ENCODE data around the gene INPP5A. TPM values are rescaled to one million over a fixed set of nuclear protein-coding genes. Genes with fewer than 3 reads are reported as not detected.
"Not testable (repeated sequence)": the region's sequence is repeated elsewhere in the genome, so short reads cannot be mapped to it uniquely, and the experiment has no call there.

INPP5A gene
- total RNA-seq, 1 experiment from 2014 or later = 25.5 TPM

- DNase-seq (ENCODE audit: low read depth) = no peak
Observed at GRCh38 chr10:132595021-132595420, 57.4 kb downstream of the INPP5A start.

DNA sequence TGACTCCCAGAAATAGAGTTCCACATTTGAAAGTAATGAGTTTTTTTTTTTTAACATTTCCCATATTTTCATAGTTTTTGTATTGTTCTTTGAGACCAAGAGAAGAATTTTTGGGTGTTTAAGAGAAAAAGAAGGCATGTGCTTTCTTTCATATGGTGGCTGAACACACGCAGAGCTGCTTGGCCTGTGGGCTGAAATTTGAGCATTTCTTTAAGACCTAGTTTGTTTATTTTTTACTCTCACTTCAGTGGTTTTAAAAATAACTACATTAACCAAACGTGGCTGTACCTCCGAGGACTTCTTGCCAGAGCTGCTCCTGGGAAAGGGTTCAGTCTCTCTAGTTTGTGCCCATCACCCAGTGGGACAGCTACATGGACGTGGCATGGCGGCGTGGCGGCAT, 58.3 kb downstream of the INPP5A start:
- DNase-seq (ENCODE audit: low read depth) = peak; percentile 6

- no peak for DNase-seq (ENCODE audit: low read depth)
Observed at GRCh38 chr10:132596742-132597279, 59.2 kb downstream of the INPP5A start.

- DNase-seq (ENCODE audit: low read depth) = no peak
Observed at GRCh38 chr10:132597654-132598053, 60.1 kb downstream of the INPP5A start.

GRCh38 chr10:132599023-132599618, 61.5 kb downstream of the INPP5A start:
- not testable (repeated sequence) for DNase-seq (ENCODE audit: low read depth)

DNA sequence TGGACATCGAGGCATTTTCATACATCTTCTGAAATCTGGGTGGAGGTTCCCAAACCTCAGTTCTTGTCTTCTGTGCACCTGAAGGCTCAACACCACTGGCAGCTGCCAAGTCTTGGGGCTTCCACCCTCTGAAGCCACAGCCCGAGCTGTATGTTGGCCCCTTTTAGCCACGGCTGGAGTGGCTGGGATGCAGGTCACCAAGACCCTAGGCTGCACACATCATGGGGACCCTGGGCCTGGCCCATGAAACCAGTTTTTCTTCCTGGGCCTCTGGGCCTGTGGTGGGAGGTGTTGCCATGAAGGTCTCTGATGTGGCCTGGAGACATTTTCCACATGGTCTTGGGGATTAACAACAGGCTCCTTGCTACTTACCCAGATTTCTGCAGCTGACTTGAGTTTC, 62.1 kb downstream of the INPP5A start:
- DNase-seq (ENCODE audit: low read depth) = no peak

- no peak for DNase-seq (ENCODE audit: low read depth)
Observed at GRCh38 chr10:132600416-132600815, 62.8 kb downstream of the INPP5A start.

- DNase-seq (ENCODE audit: low read depth) = no peak
Observed at GRCh38 chr10:132601567-132601966, 64.0 kb downstream of the INPP5A start.

DNA sequence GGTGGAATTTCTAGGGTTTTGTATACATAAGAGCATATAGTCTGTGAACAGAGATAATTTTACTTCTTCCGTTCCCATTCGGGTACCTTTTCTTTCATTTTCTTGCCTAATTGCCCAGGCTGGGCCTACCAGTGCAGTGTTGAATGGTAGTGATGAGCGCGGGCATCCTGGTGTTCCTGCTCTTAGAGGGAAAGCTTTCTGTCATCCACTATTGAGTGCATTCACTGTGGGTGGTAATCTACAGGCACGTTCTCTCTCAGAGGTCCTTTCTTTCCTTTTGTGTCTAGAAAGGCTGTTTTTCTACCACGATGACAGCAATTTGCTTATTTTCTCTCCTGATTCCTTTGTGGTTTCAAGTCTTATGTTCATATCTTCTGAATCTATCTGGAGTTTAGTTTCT, 65.0 kb downstream of the INPP5A start:
- no peak for DNase-seq (ENCODE audit: low read depth)

GRCh38 chr10:132603851-132604533, 66.4 kb downstream of the INPP5A start:
- DNase-seq (ENCODE audit: low read depth) = no peak

DNA sequence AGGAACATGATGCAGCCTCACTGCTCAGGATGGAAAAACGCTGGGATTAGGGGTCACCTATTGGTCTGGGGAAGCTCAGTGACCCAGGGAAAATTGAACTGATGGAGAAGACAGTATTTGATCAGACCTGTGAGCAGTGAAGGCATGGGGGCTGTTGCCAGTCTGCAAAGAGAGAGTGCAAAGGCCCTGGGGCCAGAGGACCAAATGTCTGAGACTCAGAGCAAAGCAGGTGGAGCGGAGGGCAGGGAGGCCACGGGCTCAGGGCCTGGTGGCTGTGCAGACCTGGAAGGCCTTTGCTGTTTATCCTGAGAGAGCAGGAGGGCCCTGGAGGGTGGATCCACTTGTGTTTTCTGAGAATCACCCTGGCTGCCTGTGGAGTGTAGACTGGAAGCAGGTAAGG, 67.1 kb downstream of the INPP5A start:
- no peak for DNase-seq (ENCODE audit: low read depth)

- no peak for DNase-seq (ENCODE audit: low read depth)
Observed at GRCh38 chr10:132605390-132605789, 67.8 kb downstream of the INPP5A start.

GRCh38 chr10:132606031-132606491, 68.5 kb downstream of the INPP5A start:
- no peak for DNase-seq (ENCODE audit: low read depth)

DNA sequence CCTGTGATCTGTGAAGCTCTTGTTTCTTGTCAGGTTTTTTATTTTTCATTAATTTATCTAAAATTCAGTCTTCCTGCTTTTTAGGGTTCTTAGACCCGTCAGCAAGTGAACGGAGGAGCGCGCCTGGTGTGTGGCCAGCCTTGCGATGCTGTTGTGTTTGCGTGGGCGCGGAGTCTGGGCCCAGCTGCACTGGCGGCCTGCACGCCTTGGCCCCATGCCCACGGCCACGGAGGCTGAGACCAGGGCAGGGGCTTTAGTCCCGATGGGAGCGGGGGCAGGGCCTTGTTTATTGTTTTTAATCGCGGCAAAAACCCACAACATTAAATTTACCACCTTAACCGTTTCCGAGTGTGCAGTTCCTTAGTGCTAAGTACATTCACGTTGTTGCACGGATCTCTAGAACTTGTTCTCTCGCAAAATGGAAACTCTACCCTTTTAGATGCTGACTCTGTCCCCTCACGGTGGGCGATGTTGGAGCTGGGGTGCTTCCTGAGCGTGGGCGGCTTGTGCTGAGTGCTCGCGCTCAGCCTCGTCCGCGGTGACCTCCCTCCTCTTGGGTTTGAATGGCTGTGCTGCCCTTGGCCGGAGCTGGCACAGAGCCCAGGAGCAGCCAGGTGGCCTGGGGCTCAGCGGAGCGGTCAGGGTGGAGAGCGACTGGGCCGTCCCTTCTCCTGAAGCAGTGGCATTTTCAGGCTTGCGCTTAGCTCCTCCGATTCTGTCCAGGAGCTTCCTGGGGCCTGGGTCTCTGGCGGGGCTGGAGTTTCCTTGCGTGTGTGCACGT, 69.1 kb downstream of the INPP5A start:
- no peak for DNase-seq (ENCODE audit: low read depth)

DNA sequence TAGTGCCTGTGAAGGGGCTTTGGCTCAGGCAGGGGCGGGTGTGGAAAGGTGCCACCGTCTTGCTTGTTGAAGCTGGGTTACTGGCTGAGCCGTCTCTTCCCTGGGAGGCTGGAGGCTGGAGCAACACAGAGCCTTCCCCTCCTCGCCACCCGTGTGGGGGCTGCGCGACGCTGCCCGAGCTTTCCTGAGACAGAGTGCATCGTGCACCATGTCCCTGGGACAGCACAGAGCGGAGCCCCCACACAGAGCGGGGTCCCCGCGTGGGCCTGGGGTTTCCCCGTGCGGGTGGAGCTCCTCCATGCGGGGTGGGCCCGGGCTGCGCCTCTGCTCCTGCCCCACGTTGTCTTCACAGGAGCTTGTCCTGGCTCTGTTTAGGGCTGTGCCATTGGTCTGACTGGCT, 69.9 kb downstream of the INPP5A start:
- no peak for DNase-seq (ENCODE audit: low read depth)

DNA sequence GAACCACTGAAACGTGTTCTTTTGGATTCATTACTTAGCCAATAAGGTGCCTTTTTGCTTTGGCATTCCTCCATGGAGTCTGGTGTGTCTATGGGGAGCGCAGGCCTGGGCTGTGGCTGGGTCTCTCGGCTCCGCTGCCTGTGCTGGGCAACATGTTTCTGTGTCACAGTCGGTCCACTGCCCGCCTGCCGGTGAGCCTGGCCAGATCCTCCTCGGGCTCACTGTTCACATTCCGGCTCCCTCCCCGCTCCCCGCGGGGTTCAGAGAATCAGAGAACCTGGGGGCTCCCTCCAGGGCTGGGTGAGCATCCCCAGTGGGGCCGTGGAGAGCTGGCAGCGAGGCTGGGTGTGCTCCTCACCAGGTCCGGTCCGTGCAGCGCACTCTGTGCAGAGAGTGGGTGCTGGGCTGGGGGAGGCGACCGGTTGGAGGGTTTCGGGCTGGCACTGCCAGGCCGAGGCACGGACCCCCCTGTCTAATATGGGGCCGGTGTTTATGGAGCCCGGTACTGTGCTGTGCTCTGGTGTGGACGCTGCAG, 70.4 kb downstream of the INPP5A start:
- DNase-seq (ENCODE audit: low read depth) = no peak

DNA sequence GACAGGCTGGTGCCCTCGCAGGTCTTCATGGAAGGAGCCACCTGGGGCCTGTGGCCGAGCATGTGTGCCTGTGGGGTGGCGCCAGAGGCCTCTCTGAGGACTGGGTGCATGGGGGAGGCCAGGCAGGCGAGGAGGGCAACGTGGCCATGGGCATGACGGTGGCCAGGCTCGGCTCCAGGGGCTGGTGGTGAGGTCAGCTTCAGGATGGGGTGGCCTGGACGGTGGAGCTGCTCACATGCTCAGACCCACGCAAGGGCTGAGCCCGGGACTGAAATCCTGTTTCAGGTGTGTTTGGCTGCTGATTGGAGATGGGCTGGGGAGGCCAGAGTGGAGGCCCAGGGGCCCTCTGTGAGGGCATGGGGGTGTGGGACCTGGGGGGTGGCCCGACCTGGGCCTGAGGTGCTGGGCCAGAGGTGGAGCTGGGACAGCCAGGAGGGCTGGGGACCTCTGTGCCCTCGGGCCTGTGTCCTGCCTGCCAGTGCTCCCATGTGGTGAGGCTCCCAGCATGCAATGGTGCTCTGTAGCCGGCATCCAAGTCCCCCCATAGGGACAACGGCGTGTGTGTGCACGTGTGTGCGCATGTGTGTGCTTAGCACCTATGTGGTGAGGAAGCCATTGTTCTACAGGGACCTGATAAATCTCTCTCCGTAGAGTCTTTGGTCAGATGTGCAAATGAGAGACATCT, 71.1 kb downstream of the INPP5A start:
- no peak for DNase-seq (ENCODE audit: low read depth)

DNA sequence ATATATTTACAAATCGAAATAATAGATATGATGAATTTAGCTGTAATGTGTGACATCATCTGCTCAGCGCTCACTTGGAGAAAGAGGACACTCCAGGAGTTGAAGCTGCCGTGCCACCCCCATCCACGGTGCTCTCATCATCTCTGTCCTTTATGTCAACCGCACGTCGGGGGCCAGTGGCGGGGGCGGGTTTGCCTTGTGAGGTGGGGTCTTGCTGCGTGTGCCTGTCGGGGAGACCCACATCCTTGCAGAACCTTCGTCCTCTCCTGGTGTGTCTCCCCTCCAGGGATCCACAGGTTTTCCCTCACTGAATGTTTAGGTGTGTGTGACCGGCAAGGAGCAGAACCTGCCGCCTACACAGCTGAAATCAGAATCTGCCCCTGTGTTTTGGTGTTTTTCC, 71.6 kb downstream of the INPP5A start:
- no peak for DNase-seq (ENCODE audit: low read depth)

GRCh38 chr10:132610071-132610701, 72.6 kb downstream of the INPP5A start:
- DNase-seq (ENCODE audit: low read depth) = no peak

DNA sequence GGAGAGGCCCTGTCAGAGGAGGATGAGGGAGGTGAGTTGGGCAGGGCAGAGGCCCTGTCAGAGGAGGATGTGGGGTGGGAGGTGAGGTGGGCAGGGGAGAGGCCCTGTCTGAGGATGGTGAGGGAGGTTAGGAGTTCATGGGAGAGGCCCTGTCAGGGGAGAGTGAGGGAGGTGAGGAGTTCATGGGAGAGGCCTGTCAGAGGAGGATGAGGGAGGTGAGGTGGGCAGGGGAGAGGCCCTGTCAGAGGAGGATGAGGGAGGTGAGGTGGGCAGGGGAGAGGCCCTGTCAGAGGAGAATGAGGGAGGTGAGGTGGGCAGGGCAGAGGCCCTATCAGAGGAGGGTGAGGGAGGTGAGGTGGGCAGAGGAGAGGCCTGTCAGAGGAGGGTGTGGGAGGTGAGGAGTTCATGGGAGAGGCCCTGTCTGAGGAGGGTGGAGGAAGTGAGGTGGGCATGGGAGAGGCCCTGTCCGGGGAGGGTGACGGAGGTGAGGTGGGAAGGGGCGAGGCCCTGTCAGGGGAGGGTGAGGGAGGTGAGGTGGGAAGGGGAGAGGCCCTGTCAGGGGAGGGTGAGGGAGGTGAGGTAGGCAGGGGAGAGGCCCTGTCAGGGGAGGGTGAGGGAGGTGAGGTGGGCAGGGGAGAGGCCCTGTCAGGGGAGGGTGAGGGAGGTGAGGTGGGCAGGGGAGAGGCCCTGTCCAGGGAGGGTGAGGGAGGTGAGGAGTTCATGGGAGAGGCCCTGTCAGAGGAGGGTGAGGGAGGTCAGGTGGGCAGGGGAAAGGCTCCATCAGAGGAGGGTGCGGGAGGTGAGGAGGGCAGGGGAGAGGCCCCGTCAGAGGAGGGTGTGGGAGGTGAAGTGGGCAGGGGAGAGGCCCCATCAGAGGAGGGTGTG, 73.7 kb downstream of the INPP5A start:
- DNase-seq (ENCODE audit: low read depth) = no peak
